Urothelium cell line (cell line): ENCODE data around the gene ZNF320.
A peak's percentile ranks its signal among the peaks of the same experiment; 100 is the strongest.
"Not testable (repeated sequence)": the region's sequence is repeated elsewhere in the genome, so short reads cannot be mapped to it uniquely, and the experiment has no call there.

Experiments used
- DNase-seq: peaks from one replicate; pipeline ENCODE4 v3.0.0; 2011; ENCODE audit warnings: low spot score, mixed read lengths
- FAIRE-seq: peaks from 2 replicates; lab custom pipeline; 2011; peaks lifted over from hg19 to GRCh38; lab: Jason Lieb, UNC

Gene ZNF320

DNA sequence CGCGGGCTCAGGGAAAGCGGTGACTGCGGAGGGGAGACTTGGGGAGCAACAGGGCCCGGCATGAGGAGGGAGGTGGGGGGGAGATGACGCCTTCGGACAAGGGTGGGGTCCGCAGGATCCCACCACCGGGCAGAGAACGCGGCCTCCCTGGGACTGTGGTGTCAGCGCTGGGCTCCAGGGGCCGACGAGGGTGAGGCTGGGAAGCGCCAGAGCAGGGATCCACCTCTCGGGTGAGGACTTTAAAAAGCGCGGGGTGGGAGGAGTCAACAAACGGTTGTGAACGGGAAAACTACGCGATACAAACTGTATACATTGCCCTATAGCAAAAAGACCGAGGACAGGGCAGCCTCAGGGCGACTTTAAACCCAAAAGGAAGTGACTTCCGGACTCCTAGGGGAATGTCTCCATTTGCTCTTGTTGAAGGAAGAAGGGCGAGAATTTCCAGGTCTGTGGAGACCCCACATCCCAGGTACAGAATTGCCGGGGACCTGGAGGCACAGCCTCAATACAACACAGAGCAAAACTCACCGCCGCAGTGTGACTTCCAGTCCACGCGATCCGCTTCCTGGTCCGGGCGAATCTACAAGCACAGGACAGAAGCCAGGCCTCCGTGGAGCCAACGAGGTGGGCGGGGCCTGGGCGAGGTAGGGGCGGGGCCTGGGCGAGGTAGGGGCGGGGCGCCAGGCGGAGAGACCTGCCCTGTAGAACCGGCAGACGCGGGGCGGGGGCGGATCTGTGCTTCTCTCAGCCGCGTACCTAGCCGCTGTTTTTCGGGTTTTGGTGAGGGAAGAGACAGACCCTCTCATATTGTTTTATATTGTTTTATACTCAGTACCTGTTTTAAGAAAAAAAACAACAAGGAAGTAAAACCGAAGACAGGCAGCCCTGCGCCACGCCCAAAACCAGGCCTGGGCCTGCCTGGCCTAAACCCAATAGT lies 25.7 kb upstream of the ZNF320 start, which contains the start of gene ZNF888:
Gene ZNF888, minus strand, starts transcription at position 588 of the 937 bp plus-strand sequence. CDS start 5,555 bp downstream, outside the sequence.
- FAIRE-seq (no peak), DNase-seq (peak; percentile 93)

- FAIRE-seq (no peak), DNase-seq (no peak)
Measured at GRCh38 chr19:52917531-52917930, 20.1 kb upstream of the ZNF320 start.

GRCh38 chr19:52910648-52911047 lies 13.2 kb upstream of the ZNF320 start:
- FAIRE-seq (no peak), DNase-seq (no peak)

GRCh38 chr19:52904052-52904780 lies 6.8 kb upstream of the ZNF320 start:
- not testable (repeated sequence) for FAIRE-seq, DNase-seq

- no peak for FAIRE-seq
- DNase-seq = no peak
Measured at GRCh38 chr19:52901842-52902241, 4.4 kb upstream of the ZNF320 start.

- DNase-seq, FAIRE-seq: not testable (repeated sequence)
Measured at GRCh38 chr19:52898596-52898995, 1.2 kb upstream of the ZNF320 start.

DNA sequence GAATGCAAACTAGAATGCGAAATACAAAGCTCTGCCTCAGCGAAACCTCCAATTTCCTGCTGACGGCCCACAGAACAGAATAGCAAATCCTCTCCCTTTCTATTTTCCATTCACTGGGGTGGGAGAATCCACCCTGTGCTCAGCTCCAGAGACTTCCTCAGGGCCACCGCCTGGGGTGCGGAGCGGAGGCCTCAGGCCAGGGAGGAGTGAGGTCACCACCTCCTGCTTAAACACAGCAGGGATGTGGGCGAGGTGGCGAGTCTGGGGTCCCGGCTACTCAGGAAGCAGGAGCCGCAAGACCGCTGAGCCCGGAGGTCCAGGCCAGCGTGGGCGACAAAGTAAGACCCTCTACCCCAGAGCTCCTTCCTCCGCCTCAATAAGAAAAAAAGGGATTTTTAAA lies 666 bp upstream of the ZNF320 start:
- no peak for DNase-seq
- FAIRE-seq = no peak

GRCh38 chr19:52896431-52897137 lies 851 bp downstream of the ZNF320 start:
- FAIRE-seq = no peak
- DNase-seq = peak; percentile 30

DNA sequence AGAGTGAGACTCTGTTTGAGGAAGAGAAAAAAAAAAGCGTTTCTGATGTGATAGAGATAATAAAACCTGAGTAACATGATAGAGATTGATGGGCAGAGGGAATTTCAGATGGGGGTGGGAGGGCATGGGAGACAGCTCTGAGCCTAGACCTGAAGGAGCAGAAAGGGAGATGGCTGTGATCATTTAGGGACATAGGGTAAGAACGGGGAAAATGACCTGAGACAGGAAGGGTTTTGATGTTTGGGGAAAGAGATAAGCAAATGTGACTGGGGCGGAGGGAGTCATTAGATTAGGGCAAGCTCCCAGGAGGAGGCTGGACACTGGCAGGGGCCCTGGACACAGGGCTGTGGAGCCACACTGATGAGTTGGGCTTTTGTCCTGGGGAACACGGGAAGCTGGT lies 6.1 kb downstream of the ZNF320 start:
- FAIRE-seq = no peak
- DNase-seq = no peak

GRCh38 chr19:52889931-52890330 lies 7.5 kb downstream of the ZNF320 start:
- FAIRE-seq (no peak), DNase-seq (no peak)

DNA sequence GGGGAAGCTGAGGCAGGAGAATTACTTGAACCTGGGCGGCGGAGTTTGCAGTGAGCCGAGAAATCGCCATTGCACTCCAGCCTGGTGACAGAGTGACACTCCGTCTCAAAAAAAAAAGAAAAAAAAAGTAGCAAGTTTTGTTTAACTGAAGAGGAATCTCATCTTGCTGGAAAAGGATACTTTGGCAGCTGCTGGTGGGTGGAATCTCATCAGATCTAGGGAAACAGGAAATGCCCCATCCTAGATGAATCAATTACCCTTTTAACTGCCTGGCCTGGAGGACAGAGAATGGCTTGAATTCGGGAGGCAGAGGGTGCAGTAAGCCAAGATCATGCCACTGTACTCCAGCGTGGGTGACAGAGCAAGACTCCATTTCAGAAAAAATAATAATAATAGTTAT lies 8.4 kb downstream of the ZNF320 start:
- FAIRE-seq = no peak
- DNase-seq = no peak

- FAIRE-seq = no peak
Measured at GRCh38 chr19:52880895-52881389, 16.5 kb downstream of the ZNF320 start.

GRCh38 chr19:52872996-52873395 lies 24.4 kb downstream of the ZNF320 start:
- DNase-seq, FAIRE-seq: not testable (repeated sequence)

More at GRCh38 chr19:52880895-52881389, 16.5 kb downstream of the ZNF320 start:
- DNase-seq = no peak

DNA sequence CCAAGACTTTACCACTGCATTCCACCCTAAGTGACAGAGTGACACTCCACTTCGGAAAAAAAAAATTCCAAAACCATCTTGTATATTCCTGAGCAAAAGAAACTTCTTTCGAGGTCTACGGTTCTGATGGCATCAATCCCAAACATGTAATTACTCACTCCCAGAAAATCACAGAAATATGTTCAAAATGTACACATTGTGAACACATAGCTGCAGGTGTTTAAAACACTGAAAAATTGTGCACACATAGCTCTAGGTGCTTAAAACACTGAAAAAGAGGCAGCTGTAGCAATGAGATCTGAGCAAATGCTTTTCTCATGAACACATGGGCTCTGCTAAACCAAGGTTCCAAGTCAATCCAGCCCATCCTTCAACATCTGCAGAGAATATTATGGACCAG lies 26.0 kb downstream of the ZNF320 start:
- DNase-seq = no peak
- FAIRE-seq = no peak

GRCh38 chr19:52868031-52868430 lies 29.4 kb downstream of the ZNF320 start:
- not testable (repeated sequence) for FAIRE-seq, DNase-seq

- not testable (repeated sequence) for FAIRE-seq
- peak; percentile 23 for DNase-seq
Measured at GRCh38 chr19:52857378-52858191, 39.9 kb downstream of the ZNF320 start, which contains the start of gene ZNF468. Gene ZNF468 (minus strand): TSS chr19:52857619. CDS start chr19:52854272, 3,347 bp downstream.

GRCh38 chr19:52856540-52857377 lies 40.7 kb downstream of the ZNF320 start:
- FAIRE-seq = not testable (repeated sequence)
- DNase-seq = peak; percentile 2
